Measurements from ENCODE around the gene SLC6A12. TPM values are rescaled to one million over a fixed set of nuclear protein-coding genes. Genes with fewer than 3 reads are reported as not detected.
A peak's percentile ranks its signal among the peaks of the same experiment; 100 is the strongest.
"Not testable (repeated sequence)": the region's sequence is repeated elsewhere in the genome, so short reads cannot be mapped to it uniquely, and the experiment has no call there.

Gene SLC6A12
- polyA plus RNA-seq, 5 donors, result 0.49 to 1.3 (median 0.96) TPM

- DNase-seq, result no peak
These were observed 4.3 kb upstream of the SLC6A12 start for GRCh38 chr12:218221-218620.

- DNase-seq, result not testable (repeated sequence)
These were observed 3.1 kb upstream of the SLC6A12 start for GRCh38 chr12:217029-217428.

DNA sequence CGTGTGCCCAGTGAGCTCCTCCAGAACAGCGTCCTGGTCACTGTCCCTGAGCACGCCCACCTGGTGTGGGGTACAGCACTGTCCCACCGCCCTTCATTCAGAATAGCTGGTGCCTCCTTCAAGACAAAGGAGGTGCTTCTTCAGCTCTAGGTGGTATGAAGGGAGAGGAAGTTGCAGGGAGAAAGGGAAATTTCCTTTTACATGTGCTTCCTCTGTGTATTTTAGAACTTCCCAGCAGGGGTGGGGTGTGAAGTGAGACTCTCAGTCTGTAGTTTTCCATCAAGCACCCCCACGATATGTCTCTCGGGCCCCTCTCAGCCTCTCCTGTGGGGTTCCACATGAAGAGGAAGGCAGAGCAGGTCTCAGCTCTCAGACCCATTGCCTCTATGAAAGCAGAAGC lies 1.2 kb upstream of the SLC6A12 start:
- no peak for DNase-seq

DNA sequence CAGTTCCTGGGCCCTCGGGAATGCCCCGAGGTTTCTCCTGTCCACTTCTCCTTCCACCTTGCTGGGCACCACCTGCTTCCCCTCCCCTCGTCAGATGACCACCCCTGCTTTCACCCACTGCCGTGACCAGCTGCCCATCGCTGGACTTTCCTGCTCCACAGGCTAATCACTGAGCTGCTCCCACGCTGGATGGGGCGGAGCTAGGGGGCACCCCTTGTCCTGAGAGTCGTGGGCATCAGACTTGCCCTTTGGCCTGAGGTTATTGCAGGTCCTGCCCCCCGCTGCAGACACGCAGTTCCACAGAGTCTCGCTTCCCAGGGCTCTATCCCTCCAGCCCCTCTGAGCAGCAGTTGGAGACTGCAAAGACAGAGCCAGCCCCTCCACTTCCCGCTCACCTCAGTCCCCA lies 427 bp downstream of the SLC6A12 start:
- no peak for DNase-seq

- peak; percentile 51 to 53 for DNase-seq
These were observed 1.0 kb downstream of the SLC6A12 start for GRCh38 chr12:212715-213526.

GRCh38 chr12:212415-212714 lies 1.6 kb downstream of the SLC6A12 start:
- DNase-seq, result no peak

- no peak for DNase-seq
These were observed 2.1 kb downstream of the SLC6A12 start for GRCh38 chr12:211639-212414.

GRCh38 chr12:211142-211465 lies 2.9 kb downstream of the SLC6A12 start:
- DNase-seq, result no peak

GRCh38 chr12:210277-211141 lies 3.4 kb downstream of the SLC6A12 start:
- no peak for DNase-seq

- DNase-seq, result no peak
These were observed 4.1 kb downstream of the SLC6A12 start for GRCh38 chr12:209851-210250.

GRCh38 chr12:209246-209645 lies 4.7 kb downstream of the SLC6A12 start:
- no peak for DNase-seq

GRCh38 chr12:208813-209212 lies 5.1 kb downstream of the SLC6A12 start:
- DNase-seq, result no peak

GRCh38 chr12:207804-208203 lies 6.2 kb downstream of the SLC6A12 start:
- DNase-seq, result no peak

DNA sequence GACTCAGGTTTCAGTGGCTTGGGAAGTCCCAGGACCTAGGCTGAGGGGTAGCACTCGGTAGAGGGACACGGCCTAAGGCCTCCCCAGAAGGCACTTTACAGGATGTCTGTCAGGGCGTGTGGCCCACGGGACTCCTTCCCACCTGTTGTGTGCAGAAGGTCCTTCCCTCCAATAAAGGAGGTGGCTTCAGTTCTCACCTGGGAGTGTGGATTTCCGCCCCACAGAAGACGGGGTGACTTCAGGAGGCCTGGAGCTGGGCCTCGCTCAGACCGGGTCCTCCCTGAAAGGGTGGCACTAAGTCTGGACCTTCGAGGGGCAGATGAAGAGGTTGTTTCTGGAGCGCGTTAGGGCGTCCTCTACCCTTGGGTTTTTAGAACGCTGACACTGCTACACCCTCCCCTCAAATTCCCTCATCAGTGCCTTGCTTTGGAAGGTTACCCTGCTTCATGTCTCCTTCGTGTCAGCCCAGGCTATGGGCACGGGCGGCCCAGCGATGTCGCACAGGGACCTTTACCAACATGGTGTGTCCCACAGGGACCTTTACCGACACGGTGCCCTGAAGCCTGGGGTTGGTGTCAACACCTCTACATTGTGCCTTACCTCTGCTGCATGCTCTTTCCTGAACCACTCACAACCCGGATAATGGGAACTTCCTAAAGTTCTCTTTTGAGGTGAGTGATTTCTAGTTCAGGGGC lies 7.1 kb downstream of the SLC6A12 start:
- no peak for DNase-seq

DNA sequence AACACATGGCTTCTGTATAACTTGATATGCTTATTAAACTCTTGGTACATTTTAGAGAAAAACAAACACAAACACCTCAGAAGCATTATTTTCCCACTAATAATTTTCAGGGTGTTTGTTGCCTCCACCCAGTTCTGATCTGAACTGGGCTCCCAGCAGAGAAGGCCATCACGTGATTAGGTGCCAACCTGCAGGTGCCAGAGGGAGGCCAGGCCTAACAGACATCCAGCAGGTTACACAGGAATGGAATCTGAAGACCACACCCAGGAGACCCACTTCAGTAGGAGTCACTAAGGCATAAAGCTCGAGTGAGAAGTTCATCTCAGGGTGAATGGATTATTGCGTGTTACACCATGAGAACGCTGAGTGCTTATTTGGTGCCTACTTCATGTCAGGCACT lies 8.9 kb downstream of the SLC6A12 start:
- DNase-seq, result no peak

GRCh38 chr12:204261-204678 lies 9.7 kb downstream of the SLC6A12 start:
- no peak for DNase-seq

DNA sequence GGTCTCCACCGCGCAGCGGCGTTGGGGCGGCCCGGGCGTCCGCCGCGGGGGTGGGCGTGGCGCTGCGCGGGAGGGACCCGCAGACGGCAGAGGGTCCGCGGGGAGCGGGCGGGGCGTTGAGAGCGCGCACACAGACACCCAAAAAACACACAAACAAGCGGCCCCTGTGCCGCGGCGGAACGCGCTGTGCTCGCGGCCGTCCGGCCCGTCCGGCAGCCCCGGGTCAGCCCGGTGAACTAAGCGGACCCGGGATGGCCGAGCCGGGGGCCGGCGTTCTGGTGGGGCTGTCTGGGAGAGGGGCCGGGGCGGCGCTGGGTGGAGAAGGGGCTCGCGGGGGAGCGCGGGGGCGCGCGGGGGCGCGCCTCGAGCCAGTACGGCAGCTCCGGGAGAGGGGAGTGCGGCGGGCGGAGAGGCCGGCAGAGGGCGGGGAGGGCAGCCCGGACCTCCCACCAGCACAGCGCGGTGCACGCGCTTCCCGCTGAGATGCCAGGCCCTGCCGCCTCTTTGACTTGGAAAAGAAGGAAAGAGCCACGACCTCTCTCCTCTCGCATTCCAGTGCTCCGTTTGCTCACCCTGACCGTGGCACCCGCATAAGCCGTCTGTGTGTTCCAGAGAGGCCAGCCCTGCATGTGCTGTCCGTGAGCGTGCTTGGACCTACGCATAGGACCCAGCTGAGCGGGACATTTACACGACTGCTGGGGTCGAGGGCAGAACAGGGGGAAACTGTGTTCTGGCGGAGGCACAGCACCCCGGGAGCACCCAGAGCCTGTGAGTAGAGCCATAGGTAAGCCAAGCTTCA lies 10.3 kb downstream of the SLC6A12 start:
- no peak for DNase-seq

DNA sequence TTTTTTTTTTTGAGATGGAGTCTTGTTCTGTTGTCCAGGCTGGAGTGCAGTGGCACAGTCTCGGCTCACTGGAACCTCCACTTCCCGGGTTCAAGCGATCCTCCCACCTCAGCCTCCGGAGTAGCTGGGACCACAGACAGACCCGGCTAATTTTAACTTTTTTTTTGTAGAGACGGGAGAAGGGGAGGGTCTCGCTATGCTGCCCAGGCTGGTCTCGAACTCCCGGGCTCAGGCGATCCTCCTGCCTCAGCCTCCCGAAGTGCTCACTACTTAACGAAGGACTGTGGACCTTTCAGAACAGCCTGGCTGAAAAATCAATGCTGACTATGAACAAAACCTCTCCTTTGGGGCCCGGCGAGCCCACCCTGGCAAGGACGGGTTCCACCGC lies 10.9 kb downstream of the SLC6A12 start:
- DNase-seq, result no peak

DNA sequence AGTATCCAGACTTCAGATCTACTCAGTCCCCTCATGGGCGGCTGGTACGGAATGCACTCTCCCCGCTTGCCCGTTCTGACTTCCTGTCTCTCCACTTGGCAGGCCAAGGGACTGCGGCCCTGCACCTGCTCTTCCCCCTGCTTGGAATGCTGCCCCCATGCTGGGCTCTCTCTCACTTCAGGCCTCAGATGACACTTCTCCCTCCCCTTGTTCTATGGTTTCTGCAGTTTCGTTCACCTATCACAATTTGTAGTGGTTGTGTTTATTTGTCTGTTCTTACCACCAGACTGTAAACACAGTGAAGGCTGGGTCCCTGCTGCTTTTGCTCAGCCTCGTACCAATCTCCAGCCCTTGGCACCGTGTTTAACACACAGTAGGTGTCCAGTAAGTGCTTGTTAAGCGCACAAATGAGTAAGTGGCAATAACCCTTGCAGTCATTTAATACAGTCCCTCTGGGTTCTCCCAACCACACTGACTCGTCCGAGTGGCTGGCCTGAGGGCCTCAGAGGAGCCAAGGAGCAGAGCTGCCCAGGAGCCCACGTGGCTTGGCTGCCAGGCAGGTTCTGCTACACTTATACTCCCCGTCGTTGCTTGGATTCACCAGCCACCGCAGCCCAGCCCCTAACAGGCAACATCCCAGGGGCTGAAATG lies 11.8 kb downstream of the SLC6A12 start:
- DNase-seq, result no peak

GRCh38 chr12:201361-201760 lies 12.6 kb downstream of the SLC6A12 start:
- no peak for DNase-seq

DNA sequence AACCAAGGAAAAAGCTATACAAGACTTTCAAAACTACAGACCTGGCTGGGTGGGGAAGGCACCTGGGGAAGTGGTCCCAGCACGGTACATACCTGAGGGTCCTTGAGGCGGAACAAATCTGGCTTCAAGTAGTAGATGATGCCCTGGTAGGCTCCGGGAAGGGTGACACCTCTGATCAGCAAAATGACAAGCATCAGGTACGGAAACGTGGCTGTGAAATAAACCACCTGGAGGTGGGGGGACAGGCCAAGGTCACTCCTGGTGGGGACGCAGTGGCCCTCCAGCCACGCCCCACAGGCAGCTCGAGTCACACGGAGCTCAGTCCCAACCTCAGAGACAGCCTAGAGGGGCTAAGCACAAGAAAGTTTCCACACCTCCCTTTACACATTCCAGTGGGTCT lies 15.3 kb downstream of the SLC6A12 start:
- no peak for DNase-seq

Data from right lung (tissue), 5 donors.